Subcutaneous abdominal adipose tissue (tissue), 5 donors: ENCODE results near the gene HOXD3.

Source experiments
- H3K27ac ChIP-seq: one replicate; pipeline ENCODE4 v1.7.0; 2013; ENCODE audit warnings: low read depth, mild to moderate bottlenecking, inconsistent platforms, low read length, moderate library complexity
- H3K27me3 ChIP-seq, 5 donors: one replicate each; pipeline ENCODE4 v1.7.0; 2013; ENCODE audit warnings: low read length in 5 of 5, inconsistent platforms in 1 of 5; ENCODE audit not compliant: control insufficient read depth in 5 of 5, insufficient read depth in 4 of 5
- H3K36me3 ChIP-seq, 5 donors: one replicate each; pipeline ENCODE4 v1.7.0; 2013; ENCODE audit warnings: low read length in 5 of 5; ENCODE audit not compliant: control insufficient read depth in 5 of 5, insufficient read depth in 5 of 5
- H3K4me1 ChIP-seq, 5 donors: one replicate each; pipeline ENCODE4 v1.7.0; 2013; ENCODE audit warnings: low read length in 5 of 5, mild to moderate bottlenecking in 3 of 5, moderate library complexity in 1 of 5; ENCODE audit not compliant: control insufficient read depth in 5 of 5, insufficient read depth in 5 of 5
- H3K4me3 ChIP-seq, 5 donors: one replicate each; pipeline ENCODE4 v1.7.0; 2013; ENCODE audit warnings: low read length in 5 of 5, low read depth in 1 of 5
- H3K9ac ChIP-seq, 5 donors: one replicate each; pipeline ENCODE4 v1.7.0; 2013; ENCODE audit warnings: low read length in 5 of 5, mild to moderate bottlenecking in 4 of 5, moderate library complexity in 3 of 5
- H3K9me3 ChIP-seq, 5 donors: one replicate each; pipeline ENCODE4 v1.7.0; 2013; ENCODE audit warnings: low read length in 5 of 5; ENCODE audit not compliant: control insufficient read depth in 5 of 5
- donor health status: healthy.
- donor health status: healthy.
- donor health status: healthy.
- donor health status: healthy.
- donor health status: healthy.

Gene HOXD3

DNA sequence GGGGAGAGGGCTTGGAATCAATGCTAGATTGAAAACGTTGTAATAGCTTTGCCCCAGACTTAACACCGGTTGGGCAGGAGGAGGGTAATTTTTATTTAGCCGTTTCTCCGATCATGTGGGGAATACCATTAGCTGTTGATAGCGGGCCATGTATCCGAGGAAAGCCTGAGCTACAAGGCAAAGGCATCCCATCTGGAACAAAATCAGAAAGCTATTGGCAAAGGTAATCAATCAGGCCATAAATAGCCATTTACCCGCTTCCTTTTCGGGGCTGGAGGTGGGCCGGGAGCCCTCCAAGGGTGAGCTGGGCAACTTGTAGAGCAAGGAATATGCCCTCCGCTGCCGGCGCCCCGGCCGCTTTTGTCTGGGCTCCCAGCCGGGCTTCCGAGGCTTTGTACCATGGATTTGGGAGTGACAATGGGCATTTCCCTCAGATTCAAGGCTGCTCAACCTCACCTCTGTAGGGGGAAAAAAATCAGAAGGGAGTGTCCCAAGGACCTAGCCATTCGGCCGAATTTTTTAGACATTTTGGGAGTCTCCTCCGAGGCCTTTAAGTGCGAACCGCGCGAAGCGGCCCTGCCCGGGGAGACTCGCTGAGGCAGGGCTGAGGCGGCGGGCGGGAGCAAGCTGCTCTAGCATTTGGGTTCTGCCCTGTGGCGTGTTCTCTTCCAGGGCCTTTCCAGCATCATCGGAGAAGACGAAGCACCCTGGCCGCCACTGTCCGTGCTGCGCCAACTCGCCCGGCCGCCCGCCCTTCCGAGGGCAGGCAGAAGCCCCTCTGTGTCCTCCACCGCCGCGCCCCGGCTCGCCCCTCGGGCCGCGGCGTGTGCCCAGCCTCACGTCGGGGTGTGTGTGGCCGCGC lies 35.7 kb upstream of the HOXD3 start:
- no peak overlapping the region for H3K27ac ChIP-seq
- peaks cover 47 to 80% (median 54%) of the 10 kb centered on the region in 5 donors for H3K27me3 ChIP-seq
- H3K9me3 ChIP-seq: no peaks in the 10 kb centered on the region
- no peaks in the 10 kb centered on the region for H3K36me3 ChIP-seq
- H3K4me3 ChIP-seq: peak overlapping the region in 3 of 5 donors; percentile 72 to 82 (median 75)
- peak overlapping the region in 1 of 5 donors; percentile 47 for H3K9ac ChIP-seq
- peaks cover 2 to 28% (median 24%) of the 10 kb centered on the region in 5 donors for H3K4me1 ChIP-seq

DNA sequence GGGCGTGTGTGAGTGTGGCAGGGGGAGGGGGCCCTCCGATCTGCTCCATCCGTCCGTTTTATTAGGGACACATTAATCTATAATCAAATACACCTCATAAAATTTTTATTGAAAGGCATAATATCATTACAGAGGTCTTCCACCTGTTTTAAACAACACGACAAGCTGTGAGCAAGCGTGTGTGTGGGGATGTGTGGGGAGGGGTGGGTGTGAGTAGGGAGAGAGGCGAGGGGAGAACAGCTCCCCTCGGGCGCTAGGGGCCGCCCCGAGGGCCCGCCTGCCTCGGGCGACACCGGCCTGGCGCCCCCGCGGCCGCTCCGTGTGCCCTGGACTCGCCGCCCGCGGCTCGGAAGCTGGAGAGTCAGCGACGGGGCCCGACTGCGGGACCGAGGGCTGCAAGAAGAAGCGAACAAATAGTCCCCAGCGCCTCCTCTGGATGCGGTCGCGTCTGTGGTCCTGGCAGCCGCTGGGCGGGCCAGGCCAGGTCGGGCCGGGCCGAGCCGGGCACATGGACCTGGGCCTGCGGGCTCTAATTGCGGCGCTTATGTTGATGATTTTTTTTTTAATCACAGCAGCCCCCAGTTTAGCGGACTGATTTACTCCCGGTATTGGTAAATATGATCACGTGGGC lies 34.9 kb upstream of the HOXD3 start:
- H3K9ac ChIP-seq: peak overlapping the region in 1 of 5 donors; percentile 47
- H3K27me3 ChIP-seq: peaks cover 39 to 72% (median 47%) of the 10 kb centered on the region in 5 donors
- H3K27ac ChIP-seq: no peak overlapping the region

DNA sequence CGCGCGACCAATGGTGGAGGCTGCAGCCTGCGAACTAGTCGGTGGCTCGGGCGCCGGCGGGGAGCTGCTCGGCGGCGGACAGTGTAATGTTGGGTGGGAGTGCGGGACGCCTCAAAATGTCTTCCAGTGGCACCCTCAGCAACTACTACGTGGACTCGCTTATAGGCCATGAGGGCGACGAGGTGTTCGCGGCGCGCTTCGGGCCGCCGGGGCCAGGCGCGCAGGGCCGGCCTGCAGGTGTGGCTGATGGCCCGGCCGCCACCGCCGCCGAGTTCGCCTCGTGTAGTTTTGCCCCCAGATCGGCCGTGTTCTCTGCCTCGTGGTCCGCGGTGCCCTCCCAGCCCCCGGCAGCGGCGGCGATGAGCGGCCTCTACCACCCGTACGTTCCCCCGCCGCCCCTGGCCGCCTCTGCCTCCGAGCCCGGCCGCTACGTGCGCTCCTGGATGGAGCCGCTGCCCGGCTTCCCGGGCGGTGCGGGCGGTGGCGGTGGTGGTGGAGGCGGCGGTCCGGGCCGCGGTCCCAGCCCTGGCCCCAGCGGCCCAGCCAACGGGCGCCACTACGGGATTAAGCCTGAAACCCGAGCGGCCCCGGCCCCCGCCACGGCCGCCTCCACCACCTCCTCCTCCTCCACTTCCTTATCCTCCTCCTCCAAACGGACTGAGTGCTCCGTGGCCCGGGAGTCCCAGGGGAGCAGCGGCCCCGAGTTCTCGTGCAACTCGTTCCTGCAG lies 34.3 kb upstream of the HOXD3 start, which contains the start of gene HOXD9:
TSS of gene HOXD9 (plus strand) at position 37 of the 728 bp plus-strand sequence. CDS start at position 87, 50 bp downstream.
- no peaks in the 10 kb centered on the region for H3K36me3 ChIP-seq
- H3K27me3 ChIP-seq: peaks cover 35 to 66% (median 40%) of the 10 kb centered on the region in 5 donors
- H3K9me3 ChIP-seq: no peaks in the 10 kb centered on the region
- peak within 1 kb of the TSS in 3 of 5 donors; percentile 33 to 47 (median 41) for H3K9ac ChIP-seq
- H3K4me1 ChIP-seq: peaks cover 2 to 27% (median 24%) of the 10 kb centered on the region in 5 donors
- no peak within 1 kb of the TSS for H3K27ac ChIP-seq
- H3K4me3 ChIP-seq: peak within 1 kb of the TSS; percentile 62 to 82 (median 72)

More for the DNA sequence above, 34.9 kb upstream of the HOXD3 start:
- H3K9me3 ChIP-seq: no peaks in the 10 kb centered on the region
- no peaks in the 10 kb centered on the region for H3K36me3 ChIP-seq
- peak overlapping the region in 4 of 5 donors; percentile 62 to 82 (median 74) for H3K4me3 ChIP-seq
- peaks cover 2 to 26% (median 22%) of the 10 kb centered on the region in 5 donors for H3K4me1 ChIP-seq

- peaks cover 2 to 34% (median 31%) of the 10 kb centered on the region in 5 donors for H3K4me1 ChIP-seq
- no peaks in the 10 kb centered on the region for H3K36me3 ChIP-seq
- peaks cover 28 to 66% (median 33%) of the 10 kb centered on the region in 5 donors for H3K27me3 ChIP-seq
- peak overlapping the region; percentile 62 to 82 (median 72) for H3K4me3 ChIP-seq
- no peak overlapping the region for H3K27ac ChIP-seq
- H3K9me3 ChIP-seq: no peaks in the 10 kb centered on the region
- H3K9ac ChIP-seq: peak overlapping the region in 2 of 5 donors; percentile 35 to 41
Observed at GRCh38 chr2:176123411-176124109, 33.5 kb upstream of the HOXD3 start.

- Histone ChIP-seq H3K27ac (no peak overlapping the region), H3K9ac (no peak overlapping the region), H3K4me1 (peaks cover 2 to 42% (median 39%) of the 10 kb centered on the region in 5 donors), H3K27me3 (peaks cover 27 to 62% (median 32%) of the 10 kb centered on the region in 5 donors), H3K4me3 (peak overlapping the region in 4 of 5 donors; percentile 64 to 82 (median 74)), H3K9me3 (no peaks in the 10 kb centered on the region), H3K36me3 (no peaks in the 10 kb centered on the region)
Observed at GRCh38 chr2:176124110-176124946, 32.8 kb upstream of the HOXD3 start.

DNA sequence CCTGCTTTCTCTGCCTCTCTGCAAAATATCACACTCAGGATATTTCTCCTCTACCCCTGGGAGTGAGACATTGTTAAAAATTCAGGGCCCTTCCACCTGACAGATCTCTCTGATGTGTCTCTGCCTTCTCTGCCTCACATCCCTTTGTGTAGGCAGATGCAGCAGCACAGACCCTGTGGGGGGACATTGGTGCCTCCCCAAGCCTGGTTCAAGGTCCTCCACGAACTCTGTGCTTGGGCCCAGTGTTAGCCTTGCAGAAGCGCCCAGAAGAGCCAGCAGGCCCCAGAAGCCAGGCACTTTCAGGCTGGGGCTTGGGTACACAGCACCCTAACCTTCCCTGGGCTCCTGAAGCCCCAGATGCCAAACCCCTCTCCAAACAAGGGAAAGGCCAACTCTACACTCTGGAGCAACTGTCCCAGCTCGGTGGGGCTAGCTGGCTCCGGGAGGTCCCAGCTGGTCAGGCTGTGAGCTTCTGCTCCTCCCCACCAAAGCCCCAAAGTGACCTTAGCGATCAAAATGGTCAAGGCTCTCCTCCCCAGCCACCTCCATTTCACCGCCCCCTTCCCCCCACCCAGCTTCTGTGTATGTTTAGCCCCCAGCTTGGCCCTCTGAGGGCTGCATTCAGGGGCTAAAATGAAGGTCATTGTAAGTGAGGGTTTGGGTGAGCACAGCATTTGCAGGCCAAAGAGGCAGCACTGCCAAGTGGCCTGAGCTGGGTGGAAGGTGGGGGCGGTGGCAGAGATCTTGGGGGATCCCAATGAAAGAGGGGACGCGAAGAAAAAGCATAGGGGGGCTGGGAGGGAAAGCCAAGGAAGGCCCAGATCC lies 31.9 kb upstream of the HOXD3 start:
- peaks cover 20 to 54% (median 25%) of the 10 kb centered on the region in 5 donors for H3K27me3 ChIP-seq
- no peaks in the 10 kb centered on the region for H3K9me3 ChIP-seq
- H3K4me1 ChIP-seq: peaks cover 2 to 43% (median 39%) of the 10 kb centered on the region in 5 donors
- no peaks in the 10 kb centered on the region for H3K36me3 ChIP-seq
- H3K4me3 ChIP-seq: no peak overlapping the region
- no peak overlapping the region for H3K27ac ChIP-seq
- H3K9ac ChIP-seq: no peak overlapping the region

GRCh38 chr2:176125772-176126054 lies 31.4 kb upstream of the HOXD3 start:
- no peaks in the 10 kb centered on the region for H3K36me3 ChIP-seq
- H3K27me3 ChIP-seq: peaks cover 15 to 51% (median 22%) of the 10 kb centered on the region in 5 donors
- H3K9ac ChIP-seq: no peak overlapping the region
- no peak overlapping the region for H3K4me3 ChIP-seq
- peaks cover under 1 to 45% (median 42%) of the 10 kb centered on the region in 5 donors for H3K4me1 ChIP-seq
- no peaks in the 10 kb centered on the region for H3K9me3 ChIP-seq
- no peak overlapping the region for H3K27ac ChIP-seq

- Histone ChIP-seq H3K36me3 (no peaks in the 10 kb centered on the region), H3K9me3 (no peaks in the 10 kb centered on the region), H3K27ac (no peak overlapping the region), H3K27me3 (peaks cover 4 to 44% (median 12%) of the 10 kb centered on the region in 5 donors), H3K4me3 (peak overlapping the region in 2 of 5 donors; percentile 11 to 32), H3K9ac (no peak overlapping the region), H3K4me1 (peaks cover 0 to 48% (median 45%) of the 10 kb centered on the region in 5 donors)
Observed at GRCh38 chr2:176126929-176127773, 30.0 kb upstream of the HOXD3 start.
